NK-92 (cell line): ENCODE data around the gene TSSK6.

Experiments
- DNase-seq: peaks from one replicate; lab custom pipeline; 2025; ENCODE audit not compliant: unreplicated experiment; lab: John Stamatoyannopoulos, UW

Gene TSSK6

DNA sequence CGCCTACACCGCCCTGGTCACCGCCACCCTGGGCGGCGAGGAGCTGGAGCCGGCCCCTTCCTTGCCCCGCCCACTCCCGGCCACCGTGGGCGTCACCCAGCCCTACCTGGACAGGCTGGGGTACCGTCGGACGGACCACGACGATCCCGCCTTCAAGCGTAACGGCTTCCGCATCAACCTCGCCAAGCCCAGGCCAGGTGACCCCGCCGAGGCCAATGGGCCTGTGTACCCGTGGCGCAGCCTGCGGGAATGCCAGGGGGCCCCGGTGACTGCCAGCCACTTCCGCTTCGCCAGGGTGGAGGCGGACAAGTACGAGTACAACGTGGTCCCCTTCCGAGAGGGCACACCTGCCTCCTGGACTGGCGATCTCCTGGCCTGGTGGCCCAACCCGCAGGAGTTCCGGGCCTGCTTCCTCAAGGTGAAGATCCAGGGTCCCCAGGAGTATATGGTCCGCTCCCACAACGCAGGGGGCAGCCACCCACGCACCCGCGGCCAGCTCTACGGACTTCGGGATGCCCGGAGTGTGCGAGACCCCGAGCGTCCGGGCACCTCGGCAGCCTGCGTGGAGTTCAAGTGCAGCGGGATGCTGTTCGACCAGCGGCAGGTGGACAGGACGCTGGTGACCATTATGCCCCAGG lies 29.7 kb upstream of the TSSK6 start:
- no peak for DNase-seq

DNA sequence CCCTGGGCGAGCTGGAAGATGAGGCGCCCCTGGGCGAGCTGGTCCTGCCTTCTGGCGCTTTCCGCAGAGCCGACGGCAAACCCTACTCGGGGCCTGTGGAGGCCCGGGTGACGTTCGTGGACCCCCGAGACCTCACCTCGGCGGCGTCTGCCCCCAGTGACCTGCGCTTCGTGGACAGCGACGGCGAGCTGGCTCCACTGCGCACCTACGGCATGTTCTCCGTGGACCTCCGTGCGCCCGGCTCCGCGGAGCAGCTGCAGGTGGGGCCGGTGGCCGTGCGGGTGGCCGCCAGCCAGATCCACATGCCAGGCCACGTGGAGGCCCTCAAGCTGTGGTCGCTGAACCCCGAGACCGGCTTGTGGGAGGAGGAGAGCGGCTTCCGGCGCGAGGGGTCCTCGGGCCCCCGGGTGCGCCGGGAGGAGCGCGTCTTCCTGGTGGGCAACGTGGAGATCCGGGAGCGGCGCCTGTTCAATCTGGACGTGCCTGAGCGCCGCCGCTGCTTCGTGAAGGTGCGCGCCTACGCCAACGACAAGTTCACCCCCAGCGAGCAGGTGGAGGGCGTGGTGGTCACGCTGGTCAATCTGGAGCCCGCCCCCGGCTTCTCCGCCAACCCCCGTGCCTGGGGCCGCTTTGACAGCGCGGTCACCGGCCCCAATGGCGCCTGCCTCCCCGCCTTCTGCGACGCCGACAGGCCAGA lies 29.1 kb upstream of the TSSK6 start:
- DNase-seq = no peak

DNA sequence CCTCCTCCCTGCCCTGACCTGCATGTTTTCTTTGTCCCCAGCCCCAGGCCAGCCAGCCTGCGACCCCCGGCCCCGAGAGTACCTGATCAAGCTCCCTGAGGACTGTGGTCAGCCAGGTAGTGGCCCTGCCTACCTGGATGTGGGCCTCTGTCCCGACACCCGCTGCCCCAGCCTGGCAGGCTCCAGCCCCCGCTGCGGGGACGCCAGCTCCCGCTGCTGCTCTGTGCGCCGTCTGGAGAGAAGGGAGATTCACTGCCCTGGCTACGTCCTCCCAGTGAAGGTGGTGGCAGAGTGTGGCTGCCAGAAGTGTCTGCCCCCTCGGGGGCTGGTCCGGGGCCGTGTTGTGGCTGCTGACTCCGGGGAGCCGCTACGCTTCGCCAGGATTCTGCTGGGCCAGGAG lies 28.3 kb upstream of the TSSK6 start:
- DNase-seq = no peak

DNA sequence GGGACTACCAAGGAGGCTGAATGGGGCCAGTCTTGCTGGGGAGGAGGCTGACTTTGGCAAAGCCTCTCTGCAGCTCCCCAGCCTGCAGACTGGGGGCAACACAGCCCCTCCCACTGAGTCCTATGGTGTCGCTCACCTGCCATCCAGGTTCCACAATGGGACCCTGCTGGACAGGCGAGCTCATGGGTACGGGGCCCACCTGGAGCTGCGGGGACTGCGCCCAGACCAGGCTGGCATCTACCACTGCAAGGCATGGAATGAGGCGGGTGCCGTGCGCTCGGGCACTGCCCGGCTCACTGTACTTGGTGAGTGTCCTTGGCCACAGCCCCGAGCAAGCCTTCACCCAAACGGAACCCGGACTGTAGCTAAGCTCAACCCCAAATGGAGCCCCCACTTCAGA lies 27.8 kb upstream of the TSSK6 start:
- no peak for DNase-seq

DNA sequence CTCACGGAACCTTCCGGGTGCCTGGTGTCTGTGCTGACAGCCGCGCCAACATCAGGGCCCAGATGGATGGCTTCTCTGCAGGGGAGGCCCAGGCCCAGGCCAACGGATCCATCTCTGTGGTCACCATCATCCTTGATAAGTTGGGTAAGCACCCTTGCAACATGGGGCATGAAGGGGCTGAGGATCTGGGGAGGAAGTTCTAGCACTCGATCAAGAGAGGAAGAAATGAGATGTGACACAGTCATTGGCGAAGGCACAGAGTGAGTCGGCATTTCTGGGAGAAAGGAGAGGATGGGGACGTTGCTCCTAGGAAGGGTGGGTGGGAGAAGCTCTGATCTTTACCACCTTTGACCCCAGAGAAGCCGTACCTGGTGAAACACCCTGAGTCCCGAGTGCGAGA lies 27.2 kb upstream of the TSSK6 start:
- no peak for DNase-seq

DNA sequence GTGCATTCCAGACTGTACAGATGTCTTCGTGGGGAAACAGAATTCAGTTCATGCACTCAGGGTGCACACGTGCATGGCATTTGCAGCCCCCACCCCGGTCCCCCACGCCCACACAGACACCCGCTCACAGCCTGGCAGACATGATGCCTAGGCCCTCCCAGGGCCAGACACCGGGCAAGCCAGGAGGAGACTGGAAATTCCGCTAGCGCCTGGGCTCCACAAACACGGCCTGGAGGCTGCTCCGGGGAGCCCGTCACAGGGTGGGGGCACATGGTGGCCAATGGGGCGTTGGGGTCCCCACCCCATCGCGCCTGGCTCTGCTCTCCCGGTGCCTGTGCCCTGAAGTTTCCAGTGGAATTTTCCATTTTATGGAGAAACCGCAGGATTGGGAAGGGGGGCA lies 26.3 kb upstream of the TSSK6 start:
- no peak for DNase-seq

DNA sequence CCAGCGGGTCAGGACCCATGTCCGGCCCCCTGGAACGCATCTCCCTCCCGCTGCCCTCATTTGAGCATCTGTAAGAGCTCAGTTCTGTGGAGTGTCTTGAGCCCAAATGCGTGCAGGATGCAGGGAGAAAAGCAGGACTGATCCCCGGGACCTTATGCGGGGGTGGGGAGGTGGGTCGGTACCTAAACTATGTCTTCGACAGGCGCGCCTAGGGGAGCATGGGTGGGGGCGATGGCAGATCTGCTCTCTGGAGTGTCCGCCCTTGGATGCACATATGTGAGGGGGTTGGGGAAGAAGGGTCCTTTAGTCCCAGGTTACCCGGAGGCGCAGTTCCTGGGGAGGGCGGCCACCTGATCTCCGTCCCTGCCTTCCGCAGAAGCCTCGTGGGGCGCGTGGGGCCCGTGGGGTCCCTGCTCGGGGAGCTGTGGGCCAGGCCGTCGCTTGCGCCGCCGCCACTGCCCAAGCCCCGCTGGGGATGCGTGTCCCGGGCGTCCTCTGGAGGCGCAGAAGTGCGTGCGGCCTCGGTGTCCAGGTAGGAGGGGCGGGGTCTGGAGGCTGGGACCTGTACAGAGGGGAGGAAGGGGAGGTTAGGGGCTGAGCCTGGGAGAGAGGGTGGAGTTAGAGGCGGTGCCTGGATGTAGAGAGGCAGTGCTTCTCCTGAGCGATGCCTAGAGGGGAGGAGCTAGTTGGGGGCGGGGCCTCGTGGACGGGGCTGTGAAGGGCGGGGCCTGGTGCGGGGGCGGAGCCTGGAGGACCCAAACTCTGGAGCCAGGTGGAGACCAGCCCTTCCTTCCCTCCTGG lies 25.6 kb upstream of the TSSK6 start:
- no peak for DNase-seq

DNA sequence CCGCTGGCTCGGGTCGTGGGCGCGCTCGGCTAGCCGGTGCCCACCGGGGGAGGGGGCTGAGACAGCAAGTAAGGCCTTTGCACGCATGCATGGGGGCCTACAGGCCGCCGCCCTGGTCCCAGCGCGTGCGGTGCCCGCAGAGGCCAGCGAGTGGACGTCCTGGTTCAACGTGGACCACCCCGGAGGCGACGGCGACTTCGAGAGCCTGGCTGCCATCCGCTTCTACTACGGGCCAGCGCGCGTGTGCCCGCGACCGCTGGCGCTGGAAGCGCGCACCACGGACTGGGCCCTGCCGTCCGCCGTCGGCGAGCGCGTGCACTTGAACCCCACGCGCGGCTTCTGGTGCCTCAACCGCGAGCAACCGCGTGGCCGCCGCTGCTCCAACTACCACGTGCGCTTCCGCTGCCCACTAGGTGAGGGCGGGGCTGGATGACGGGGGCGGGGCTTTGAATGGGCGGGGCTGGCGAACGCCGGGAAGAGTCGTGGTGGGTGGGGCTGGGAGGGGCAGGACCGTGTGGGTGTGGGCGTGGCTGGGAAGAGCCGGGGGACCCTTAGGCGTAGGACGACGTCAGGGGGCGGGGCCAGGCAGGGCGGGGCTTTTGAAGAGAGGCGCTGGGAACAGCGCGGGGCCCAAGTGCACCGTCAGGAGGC lies 24.8 kb upstream of the TSSK6 start:
- DNase-seq = no peak

DNA sequence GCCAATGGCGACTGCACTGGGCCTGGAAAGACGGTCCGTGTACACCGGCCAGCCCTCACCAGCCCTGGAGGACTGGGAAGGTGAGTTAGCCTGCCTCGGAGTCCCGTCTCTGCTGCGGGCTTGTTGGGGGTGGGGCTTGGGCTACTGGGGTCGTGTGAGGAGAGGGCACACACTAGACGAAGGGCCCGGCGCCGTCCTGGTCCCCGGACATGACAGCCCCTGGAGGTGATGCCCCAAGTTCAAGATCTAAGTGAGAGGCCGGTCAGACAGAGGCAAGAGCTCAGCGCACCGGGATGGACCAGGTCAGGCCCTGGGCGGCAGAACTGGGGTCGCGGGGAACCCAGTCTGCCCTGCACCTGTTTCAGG lies 24.3 kb upstream of the TSSK6 start:
- no peak for DNase-seq

DNA sequence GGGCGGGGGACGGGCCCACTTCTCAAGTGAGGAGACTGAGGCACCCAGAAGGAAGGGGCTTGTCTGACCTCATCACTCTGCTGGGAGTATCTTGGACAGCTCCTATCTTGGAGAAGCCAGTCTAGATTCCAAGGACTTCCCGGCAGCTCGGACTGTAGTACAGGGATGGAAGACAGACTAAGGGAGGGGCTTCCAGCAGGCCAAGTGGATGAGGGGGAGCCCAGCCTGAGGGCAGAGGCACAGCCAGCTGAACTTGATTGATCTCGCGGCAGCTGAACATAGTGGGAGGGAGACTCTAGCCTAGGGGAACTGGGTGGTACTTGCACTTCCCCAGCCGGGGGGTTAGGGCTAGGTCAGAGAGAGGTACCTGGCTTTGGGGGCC lies 23.4 kb upstream of the TSSK6 start:
- no peak for DNase-seq

DNA sequence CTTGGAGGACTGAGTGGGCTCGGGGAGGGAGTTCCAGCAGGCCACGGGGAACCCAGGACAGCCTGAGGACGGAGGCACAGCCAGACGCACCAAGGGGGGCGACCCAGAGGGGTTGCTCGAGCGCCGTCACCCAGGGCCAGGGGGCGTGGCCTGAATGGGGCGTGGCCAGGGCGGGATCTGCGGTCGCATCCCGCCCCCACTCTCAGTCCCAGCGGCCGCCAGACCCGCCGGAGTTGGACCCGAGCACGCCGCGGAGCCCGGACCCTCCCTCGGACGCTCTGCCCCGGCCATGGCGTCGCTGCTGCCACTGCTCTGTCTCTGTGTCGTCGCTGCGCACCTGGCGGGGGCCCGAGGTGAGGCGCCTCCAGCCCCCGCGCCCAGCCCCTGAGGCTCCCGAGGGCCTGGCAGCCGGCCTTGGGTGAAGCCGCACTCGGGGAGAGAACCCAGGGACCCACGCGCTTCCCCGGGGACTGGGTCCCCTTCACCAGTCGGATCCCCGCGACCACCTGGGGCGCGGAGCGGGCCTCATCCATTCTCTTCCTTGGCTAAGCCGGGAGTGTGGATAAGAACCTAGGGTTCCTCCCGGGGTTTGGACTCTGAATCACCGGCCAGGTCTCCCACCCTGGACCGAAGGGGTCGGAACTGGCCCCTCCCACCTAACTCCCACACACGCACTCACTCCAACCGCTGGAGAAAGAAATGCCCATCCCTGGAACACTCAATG lies 22.9 kb upstream of the TSSK6 start, which contains the start of gene CILP2:
Gene CILP2 (plus strand): TSS at position 205 of the 724 bp plus-strand sequence. CDS start 85 bp downstream, at position 290.
- DNase-seq = no peak

DNA sequence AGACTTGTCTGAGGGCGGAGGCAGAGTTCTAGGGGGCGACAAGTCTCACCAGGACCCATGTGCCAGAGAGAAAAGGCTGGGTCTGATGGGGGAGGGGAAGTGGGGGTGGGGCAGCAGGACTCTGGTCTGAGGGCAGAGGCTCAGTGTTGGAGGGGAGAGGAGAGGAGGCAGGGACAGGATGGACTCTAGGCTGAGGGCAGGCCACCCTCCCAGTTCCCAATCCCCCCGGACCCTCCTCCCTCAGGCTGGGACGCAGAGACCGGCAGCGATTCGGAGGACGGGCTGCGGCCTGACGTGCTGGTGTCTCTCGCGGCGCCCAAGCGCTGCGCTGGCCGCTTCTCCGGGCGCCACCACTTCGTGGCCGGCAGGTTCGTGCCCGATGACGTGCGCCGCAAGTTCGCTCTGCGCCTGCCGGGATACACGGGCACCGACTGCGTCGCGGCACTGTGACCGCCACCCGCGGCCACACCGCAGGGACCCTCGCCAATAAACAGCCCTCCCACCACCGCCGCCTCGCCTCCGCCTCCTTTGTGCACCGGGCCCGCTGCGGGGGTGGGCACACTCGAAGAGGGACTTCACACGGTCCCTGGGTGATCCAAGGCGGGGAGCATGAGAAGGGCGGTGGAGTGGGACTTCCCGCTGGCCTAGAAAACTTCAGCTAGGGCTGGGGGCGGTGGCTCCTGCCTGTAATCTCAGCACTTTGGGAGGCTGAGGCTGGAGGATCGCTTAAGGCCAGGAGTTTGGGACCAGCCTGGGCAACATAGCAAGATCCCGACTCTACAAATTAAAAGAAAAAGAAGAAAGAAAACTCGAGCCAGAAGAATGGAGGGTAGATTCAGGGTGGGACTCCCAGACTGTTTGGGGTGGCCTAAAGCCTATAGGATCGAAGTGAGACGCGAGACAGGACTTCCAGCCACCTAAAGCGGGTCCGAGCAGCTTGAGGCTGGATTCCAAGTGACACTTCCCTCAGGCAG lies 22.0 kb upstream of the TSSK6 start:
- no peak for DNase-seq

DNA sequence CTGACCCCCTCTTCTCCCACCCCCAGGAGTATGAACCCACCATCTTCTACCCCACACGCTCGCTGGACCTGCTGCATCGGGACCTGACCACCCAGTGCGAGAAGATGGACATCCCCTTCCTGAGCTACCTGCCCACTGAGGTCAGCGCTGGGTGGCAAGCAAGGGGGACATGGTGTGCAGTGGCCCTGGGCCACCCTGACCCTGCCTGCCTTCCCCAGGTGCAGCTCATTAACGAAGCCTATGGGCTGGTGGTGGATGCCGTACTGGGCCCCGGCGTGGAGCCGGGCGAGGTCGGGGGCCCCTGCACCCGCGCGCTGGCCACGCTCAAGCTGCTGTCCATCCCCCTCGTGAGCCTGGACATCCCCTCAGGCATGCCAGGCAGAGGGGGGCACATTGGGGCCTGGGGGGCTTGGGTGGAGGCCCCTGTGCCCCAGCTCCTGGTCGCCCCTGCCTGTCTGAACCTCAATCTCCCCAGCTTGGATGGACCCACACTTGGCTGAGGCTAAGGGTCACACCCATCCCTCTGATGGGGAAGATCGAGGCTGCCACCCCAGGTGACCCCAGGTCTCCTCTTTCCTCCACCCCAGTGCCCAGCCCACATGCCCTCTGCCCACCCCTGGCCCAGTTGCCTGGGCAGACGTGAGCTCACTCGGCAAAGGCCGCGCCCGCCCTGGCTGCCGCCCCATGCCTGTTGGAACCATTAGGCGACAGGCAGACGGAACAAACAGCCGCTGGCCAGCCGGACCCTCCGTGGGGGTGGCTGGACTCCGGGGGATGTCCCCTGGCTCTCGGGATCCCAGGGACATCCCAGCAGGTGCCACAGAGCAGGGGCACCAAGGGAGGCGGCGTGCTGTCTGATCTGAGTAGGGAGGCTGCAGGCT lies 20.2 kb upstream of the TSSK6 start:
- DNase-seq = no peak

DNA sequence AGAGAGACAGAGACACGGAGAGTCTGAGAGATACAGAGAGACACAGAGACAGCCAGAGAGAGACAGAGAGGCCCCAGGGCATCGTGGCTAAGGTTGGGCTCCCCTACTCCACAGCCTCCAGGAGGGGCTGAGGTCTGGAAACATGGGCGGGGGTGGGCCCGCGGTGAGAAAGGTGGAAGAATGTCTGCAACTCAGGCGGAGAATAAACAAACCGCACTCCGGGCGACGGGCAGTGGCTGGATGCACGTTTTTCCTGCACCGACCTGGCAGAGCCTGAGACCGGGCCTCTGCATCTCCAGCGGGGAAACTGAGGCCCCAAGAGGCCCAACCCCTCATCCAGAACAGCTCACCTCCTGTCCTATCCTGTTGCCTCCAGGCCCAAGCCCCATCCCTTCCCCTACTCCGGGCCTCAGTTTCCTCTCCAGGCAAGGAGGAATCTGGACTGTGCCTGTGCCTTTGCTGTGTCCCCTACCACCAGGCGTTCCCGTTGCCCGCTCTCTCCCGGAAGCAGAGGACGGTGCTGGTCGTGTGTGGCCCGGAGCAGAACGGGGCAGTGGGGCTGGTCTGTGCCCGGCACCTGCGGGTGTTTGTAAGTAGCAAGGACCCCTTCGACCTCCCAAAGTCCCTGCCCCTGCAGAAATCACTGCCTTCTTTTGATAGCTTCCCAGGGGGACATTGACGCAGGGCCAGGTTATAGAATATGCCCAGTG lies 19.4 kb upstream of the TSSK6 start:
- DNase-seq = no peak

DNA sequence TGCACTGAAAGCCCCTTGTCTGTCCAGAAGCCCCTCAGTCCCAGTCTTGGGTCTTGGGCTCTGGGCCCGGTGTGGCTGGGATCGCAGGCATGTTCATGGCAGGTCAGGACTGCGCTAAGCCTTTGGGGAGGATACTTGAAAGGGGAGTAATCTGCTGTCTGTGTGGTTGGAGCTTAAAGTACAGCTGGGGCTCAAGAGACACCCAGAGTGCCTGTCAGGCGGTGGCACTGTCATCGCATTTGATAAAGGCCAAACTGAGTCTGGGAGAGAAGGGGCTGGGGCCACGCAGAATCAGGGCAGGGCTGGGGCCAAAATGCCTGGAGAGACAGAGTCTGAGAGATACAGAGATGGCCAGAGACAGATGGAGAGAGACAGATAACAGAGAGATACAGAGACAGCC lies 18.5 kb upstream of the TSSK6 start:
- DNase-seq = no peak

DNA sequence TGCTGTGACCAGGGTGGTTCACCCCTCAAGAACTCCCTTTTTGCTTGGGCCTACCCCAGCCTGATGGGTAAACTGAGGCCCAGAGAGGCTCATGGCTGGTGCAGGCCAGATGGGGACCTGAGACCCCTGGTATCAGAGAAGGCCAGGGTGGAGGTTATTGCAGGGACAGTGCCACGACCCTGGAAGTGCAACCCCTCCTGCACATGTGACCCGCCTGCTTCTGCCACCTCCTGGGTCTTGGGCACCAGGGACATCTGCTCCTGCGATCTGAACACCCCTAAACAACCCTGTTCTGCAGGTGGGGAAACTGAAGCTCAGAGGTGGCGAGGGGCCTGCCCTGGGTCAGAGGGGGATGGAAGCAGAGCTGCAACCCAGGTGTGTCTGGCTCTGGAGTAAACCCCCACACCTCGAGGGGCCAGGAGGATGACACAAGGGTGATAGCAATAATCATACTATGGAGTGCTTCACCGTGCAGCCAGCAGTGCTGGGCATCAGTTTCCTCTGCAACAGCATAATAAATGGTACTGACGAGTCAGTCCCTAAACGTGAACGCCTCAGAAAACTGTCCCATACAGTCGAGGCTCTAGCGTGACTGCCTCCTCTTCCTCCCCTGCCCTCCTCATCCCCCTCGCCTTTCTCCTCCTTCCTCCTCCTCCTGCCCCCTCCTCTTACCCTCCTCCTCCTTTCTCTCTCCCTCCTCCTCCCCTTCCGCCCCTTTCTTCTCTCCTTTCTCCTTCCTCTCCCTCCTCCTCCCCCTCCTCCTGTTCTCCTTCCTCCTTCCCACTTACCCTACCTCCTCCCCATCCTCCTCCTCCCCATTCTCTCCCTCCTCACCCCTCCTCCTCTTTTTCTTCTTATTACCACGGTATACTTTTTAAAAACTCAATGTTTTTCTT lies 17.7 kb upstream of the TSSK6 start:
- DNase-seq = no peak
